Measurements from ENCODE around the gene RTP2.

The RTP2 gene

GRCh38 chr3:187729598-187729997 is 27.2 kb upstream of the RTP2 start:
- DNase-seq (ENCODE audit: low read depth) = no peak
- no peak for TF ChIP-seq CTCF (conservative IDR thresholded peaks at IDR 0.05; ENCODE audit: low read length)
- H3K4me3 ChIP-seq (ENCODE audit: low read length) = no peak overlapping the region

- H3K4me3 ChIP-seq (ENCODE audit: low read length) = no peak overlapping the region
- no peak for DNase-seq (ENCODE audit: low read depth)
- no peak for TF ChIP-seq CTCF (conservative IDR thresholded peaks at IDR 0.05; ENCODE audit: low read length)
Measured at GRCh38 chr3:187728940-187729583, 26.7 kb upstream of the RTP2 start.

GRCh38 chr3:187728248-187728647 is 25.9 kb upstream of the RTP2 start:
- no peak for DNase-seq (ENCODE audit: low read depth)
- H3K4me3 ChIP-seq (ENCODE audit: low read length) = no peak overlapping the region
- no peak for TF ChIP-seq CTCF (conservative IDR thresholded peaks at IDR 0.05; ENCODE audit: low read length)

GRCh38 chr3:187726564-187726963 is 24.2 kb upstream of the RTP2 start:
- no peak for DNase-seq (ENCODE audit: low read depth)
- no peak for TF ChIP-seq CTCF (conservative IDR thresholded peaks at IDR 0.05; ENCODE audit: low read length)
- H3K4me3 ChIP-seq (ENCODE audit: low read length) = no peak overlapping the region

GRCh38 chr3:187725653-187726370 is 23.5 kb upstream of the RTP2 start:
- TF ChIP-seq CTCF (conservative IDR thresholded peaks at IDR 0.05; ENCODE audit: low read length) = no peak
- H3K4me3 ChIP-seq (ENCODE audit: low read length) = no peak overlapping the region
- DNase-seq (ENCODE audit: low read depth) = peak; percentile 45

- no peak for DNase-seq (ENCODE audit: low read depth)
- no peak for TF ChIP-seq CTCF (conservative IDR thresholded peaks at IDR 0.05; ENCODE audit: low read length)
- no peak overlapping the region for H3K4me3 ChIP-seq (ENCODE audit: low read length)
Measured at GRCh38 chr3:187725224-187725623, 22.9 kb upstream of the RTP2 start.

- TF ChIP-seq CTCF (conservative IDR thresholded peaks at IDR 0.05; ENCODE audit: low read length) = no peak
- H3K4me3 ChIP-seq (ENCODE audit: low read length) = no peak overlapping the region
- DNase-seq (ENCODE audit: low read depth) = no peak
Measured at GRCh38 chr3:187722206-187722612, 19.9 kb upstream of the RTP2 start.

Data from AG10803 (cell line).